ENCODE measurements around the gene LTA4H. TPM values are rescaled to one million over a fixed set of nuclear protein-coding genes. Genes with fewer than 3 reads are reported as not detected.

Gene LTA4H
- total and polyA plus RNA-seq, 2 of the 4 experiments (the other 2 are of a cell fraction) = 41.0 to 43.3 TPM

DNA sequence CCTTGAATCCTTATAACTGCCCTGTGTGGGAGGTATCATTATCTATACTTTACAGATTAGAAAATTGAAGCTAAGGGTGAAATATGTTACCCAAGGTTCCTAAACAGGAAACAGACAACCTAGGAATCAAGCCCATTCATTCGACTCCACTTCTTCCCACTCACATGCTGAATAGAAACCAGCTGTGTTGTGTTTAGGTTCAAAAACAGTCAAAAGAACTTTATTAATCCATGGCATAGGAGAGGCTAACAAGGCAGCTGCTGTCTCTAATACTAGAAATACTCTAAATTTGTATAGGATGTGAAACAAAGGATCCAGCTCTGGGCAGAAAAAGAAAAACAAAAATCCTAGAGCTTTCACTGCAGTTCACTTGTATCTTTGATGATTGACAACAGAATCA, 82.4 kb downstream of the LTA4H start:
- ATAC-seq (ENCODE audit: low read depth) = no peak
- Histone ChIP-seq H3K23ac (ENCODE audit: low read depth, low read length) (no peak overlapping the region), H2BK20ac (ENCODE audit: low read depth, low read length) (no peak overlapping the region), H3K4me1 (ENCODE audit: control insufficient read depth, insufficient read depth, low read length) (no peaks in the 10 kb centered on the region), H3K9me1 (ENCODE audit: insufficient read depth, low read length) (no peaks in the 10 kb centered on the region), H4K5ac (ENCODE audit: low read depth, low read length) (no peak overlapping the region), H4K8ac (ENCODE audit: low read depth in 2 of 2, low read length in 2 of 2) (no peak overlapping the region), H2AK5ac (ENCODE audit: low read depth, low read length) (no peak overlapping the region), H3K27me3 (ENCODE audit: control insufficient read depth, insufficient read depth, low read length) (peaks cover 16% of the 10 kb centered on the region), H2BK5ac (ENCODE audit: low read depth, low read length, poor library complexity, severe bottlenecking) (no peak overlapping the region), H3K56ac (ENCODE audit: extremely low read depth, insufficient read depth, low read length) (no peak overlapping the region), H3K14ac (replicated peaks; ENCODE audit: low read depth, low read length) (no peak overlapping the region), H3K18ac (ENCODE audit: low read depth, low read length) (no peak overlapping the region), H2AK9ac (replicated peaks; ENCODE audit: low read depth, low read length, poor library complexity) (no peak overlapping the region), H4K20me1 (ENCODE audit: insufficient read depth, low read length) (no peaks in the 10 kb centered on the region), H2BK120ac (ENCODE audit: low read depth, low read length) (no peak overlapping the region), H3K4me2 (ENCODE audit: low read depth, low read length) (no peak overlapping the region), H3K4ac (ENCODE audit: low read depth, low read length) (no peak overlapping the region), H3K9me3 (ENCODE audit: control insufficient read depth, insufficient read depth, low read length) (no peaks in the 10 kb centered on the region), H3K9ac (ENCODE audit: low read depth, low read length) (no peak overlapping the region), H2AFZ (replicated peaks; ENCODE audit: low read length, poor library complexity) (no peak overlapping the region), H3K36me3 (ENCODE audit: control insufficient read depth, insufficient read depth, low read length) (no peaks in the 10 kb centered on the region), H3K27ac (ENCODE audit: insufficient read depth, low read length) (no peak overlapping the region), H2BK15ac (ENCODE audit: low read depth, low read length) (no peak overlapping the region), H3K4me3 (ENCODE audit: insufficient read depth, low read depth, low read length) (no peak overlapping the region), H4K91ac (ENCODE audit: insufficient read depth, low read depth, low read length) (no peak overlapping the region), H3K79me1 (ENCODE audit: low read depth in 1 of 2, low read length in 2 of 2) (no peaks in the 10 kb centered on the region)
- DNase-seq = no peak
- BruUV-seq (replicated peaks) = no TSS peak
- dilution Hi-C loops (cut with HindIII; ENCODE audit: low sequenced_read_pairs, unreplicated experiment) (no loop called here), in situ Hi-C loops (cut with MboI; ENCODE audit: low sequenced_read_pairs) (no loop called here), intact Hi-C loops (cut with micrococcal nuclease) (no loop called here)
- POLR2A ChIA-PET (ENCODE audit: unreplicated experiment) = no interaction called here
- TF ChIP-seq RCOR1 (IDR thresholded peaks at IDR 0.05; ENCODE audit: insufficient replicate concordance, low read length) (no peak), NFE2L2 (IDR thresholded peaks at IDR 0.05; ENCODE audit: low read depth, low read length) (no peak), FOS (IDR thresholded peaks at IDR 0.05; ENCODE audit: low read depth, low read length) (no peak), ELK1 (IDR thresholded peaks at IDR 0.05; ENCODE audit: borderline replicate concordance, low read depth, low read length) (no peak), MAZ (IDR thresholded peaks at IDR 0.05; ENCODE audit: borderline replicate concordance, low read depth, low read length) (no peak), MAFK (IDR thresholded peaks at IDR 0.05; ENCODE audit: low read depth, low read length) (no peak), CHD1 (IDR thresholded peaks at IDR 0.05; ENCODE audit: low read depth, low read length) (no peak), BHLHE40 (IDR thresholded peaks at IDR 0.05; ENCODE audit: low read depth, low read length) (no peak), MXI1 (IDR thresholded peaks at IDR 0.05; ENCODE audit: borderline replicate concordance, low read depth, low read length) (no peak)
- TF ChIP-seq, protein P1, sequence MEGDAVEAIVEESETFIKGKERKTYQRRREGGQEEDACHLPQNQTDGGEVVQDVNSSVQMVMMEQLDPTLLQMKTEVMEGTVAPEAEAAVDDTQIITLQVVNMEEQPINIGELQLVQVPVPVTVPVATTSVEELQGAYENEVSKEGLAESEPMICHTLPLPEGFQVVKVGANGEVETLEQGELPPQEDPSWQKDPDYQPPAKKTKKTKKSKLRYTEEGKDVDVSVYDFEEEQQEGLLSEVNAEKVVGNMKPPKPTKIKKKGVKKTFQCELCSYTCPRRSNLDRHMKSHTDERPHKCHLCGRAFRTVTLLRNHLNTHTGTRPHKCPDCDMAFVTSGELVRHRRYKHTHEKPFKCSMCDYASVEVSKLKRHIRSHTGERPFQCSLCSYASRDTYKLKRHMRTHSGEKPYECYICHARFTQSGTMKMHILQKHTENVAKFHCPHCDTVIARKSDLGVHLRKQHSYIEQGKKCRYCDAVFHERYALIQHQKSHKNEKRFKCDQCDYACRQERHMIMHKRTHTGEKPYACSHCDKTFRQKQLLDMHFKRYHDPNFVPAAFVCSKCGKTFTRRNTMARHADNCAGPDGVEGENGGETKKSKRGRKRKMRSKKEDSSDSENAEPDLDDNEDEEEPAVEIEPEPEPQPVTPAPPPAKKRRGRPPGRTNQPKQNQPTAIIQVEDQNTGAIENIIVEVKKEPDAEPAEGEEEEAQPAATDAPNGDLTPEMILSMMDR (conservative IDR thresholded peaks at IDR 0.05; ENCODE audit: low read depth, low read length) = no peak
- CTCF ChIA-PET = interaction anchor here (0.6 to 0.7 kb wide), 3 partner anchors 83 to 1678 kb away, joined by 3 read pairs; no protein-coding TSS in a partner anchor
- WGBS, 2 experiments (ENCODE audit: extremely low coverage in 2 of 2, insufficient read length in 1 of 2) = no CpG with 5 or more reads among the region's 1 CpG

Data from IMR-90 (cell line).